ENCODE data around the gene PHF21A. TPM values are rescaled to one million over a fixed set of nuclear protein-coding genes. Genes with fewer than 3 reads are reported as not detected.
"Not testable (repeated sequence)": the region's sequence is repeated elsewhere in the genome, so short reads cannot be mapped to it uniquely, and the experiment has no call there.

Gene PHF21A
- total RNA-seq, 2 donors from 2014 or later, result 53.0 to 54.6 TPM

DNA sequence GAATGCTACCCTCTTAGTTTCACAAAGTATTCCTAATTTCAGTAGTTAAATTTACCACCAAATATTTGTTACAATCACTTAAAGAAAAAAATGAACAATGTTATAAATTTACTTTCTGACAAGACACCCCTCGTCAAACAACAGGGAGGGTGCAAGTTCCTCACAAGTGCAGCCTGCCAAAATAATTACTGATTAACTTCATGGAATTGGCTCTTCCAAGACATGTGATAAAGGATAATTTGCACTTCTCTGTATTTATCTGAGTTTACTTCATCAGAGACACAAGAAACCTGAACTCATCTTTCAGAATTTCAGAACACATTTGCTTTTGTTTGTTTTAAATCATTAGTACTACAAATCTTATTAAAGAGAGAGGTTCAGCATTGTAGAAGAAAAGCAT, 132.3 kb downstream of the PHF21A start:
- Mint-ChIP-seq H3K9me3 (no peaks in the 10 kb centered on the region), H3K36me3 (no peaks in the 10 kb centered on the region), H3K27ac (no peak overlapping the region)
- DNase-seq (ENCODE audit: low spot score in 2 of 2) (no peak), ATAC-seq (no peak)

DNA sequence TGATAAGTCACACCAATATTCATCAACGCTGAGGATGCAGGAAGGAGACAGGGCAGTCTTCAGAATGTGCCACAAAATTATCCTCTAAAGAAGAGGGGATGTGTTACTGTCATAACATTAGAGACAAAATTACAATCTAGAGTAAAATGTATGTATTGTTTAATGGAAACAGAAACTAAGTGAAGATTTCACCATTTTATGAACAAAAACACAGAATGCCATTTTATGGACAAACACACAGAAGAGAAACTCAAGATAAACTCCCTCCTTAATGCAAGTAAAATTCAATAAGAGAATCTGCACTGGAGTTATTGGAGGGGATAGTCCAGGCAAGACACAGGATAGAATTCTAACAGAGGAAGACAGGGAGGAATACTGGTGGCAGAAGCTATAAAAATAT, 136.0 kb downstream of the PHF21A start:
- no peaks in the 10 kb centered on the region for H3K9me3 Mint-ChIP-seq
- DNase-seq (ENCODE audit: low spot score in 2 of 2), result no peak
- ATAC-seq, result peak in 1 of 2 donors; percentile 43
- no peaks in the 10 kb centered on the region for H3K36me3 Mint-ChIP-seq
- no peak overlapping the region for H3K27ac Mint-ChIP-seq

DNA sequence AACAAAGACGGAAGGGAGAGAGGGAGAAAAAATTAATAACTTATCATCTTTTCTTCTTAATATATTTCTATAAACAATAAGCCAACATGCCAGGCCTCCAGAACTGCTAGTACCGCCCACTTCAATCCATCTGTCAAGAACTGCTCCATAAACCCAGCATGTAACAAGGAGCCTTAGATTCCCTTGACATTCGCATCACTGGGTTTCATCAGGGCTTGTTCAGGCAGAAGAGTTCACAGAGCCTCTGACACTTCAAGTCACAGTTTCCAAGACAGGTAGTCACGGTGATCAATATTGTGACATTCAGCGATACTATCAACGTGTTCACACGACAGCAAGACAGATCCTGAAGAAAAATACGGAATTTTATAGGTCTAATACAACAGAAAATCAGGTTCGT, 137.1 kb downstream of the PHF21A start:
- peak overlapping the region in 1 of 2 donors; percentile 7 for H3K27ac Mint-ChIP-seq
- H3K36me3 Mint-ChIP-seq, result no peaks in the 10 kb centered on the region
- ATAC-seq (no peak), DNase-seq (ENCODE audit: low spot score in 2 of 2) (no peak)
- H3K9me3 Mint-ChIP-seq, result no peaks in the 10 kb centered on the region

DNA sequence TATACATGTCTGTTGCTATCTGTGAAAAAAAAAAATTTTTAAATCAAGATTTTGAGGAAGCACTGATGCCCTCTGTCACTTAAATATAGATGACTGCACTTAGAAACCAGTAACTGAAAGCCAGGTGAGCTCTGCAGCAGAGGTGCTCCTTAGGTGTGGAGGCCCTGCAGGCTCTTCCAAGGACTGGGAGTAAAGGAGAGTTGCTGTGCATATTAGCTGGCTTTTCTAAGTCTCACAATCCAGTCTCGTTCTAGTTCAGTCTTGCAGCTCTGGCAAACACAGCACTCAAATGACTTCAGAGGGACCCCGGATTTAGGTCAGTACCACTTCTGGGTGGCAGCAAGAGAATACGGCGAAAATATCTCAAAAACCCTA, 137.8 kb downstream of the PHF21A start:
- no peaks in the 10 kb centered on the region for H3K9me3 Mint-ChIP-seq
- H3K27ac Mint-ChIP-seq, result no peak overlapping the region
- DNase-seq (ENCODE audit: low spot score in 2 of 2) (no peak), ATAC-seq (no peak)
- H3K36me3 Mint-ChIP-seq, result no peaks in the 10 kb centered on the region

DNA sequence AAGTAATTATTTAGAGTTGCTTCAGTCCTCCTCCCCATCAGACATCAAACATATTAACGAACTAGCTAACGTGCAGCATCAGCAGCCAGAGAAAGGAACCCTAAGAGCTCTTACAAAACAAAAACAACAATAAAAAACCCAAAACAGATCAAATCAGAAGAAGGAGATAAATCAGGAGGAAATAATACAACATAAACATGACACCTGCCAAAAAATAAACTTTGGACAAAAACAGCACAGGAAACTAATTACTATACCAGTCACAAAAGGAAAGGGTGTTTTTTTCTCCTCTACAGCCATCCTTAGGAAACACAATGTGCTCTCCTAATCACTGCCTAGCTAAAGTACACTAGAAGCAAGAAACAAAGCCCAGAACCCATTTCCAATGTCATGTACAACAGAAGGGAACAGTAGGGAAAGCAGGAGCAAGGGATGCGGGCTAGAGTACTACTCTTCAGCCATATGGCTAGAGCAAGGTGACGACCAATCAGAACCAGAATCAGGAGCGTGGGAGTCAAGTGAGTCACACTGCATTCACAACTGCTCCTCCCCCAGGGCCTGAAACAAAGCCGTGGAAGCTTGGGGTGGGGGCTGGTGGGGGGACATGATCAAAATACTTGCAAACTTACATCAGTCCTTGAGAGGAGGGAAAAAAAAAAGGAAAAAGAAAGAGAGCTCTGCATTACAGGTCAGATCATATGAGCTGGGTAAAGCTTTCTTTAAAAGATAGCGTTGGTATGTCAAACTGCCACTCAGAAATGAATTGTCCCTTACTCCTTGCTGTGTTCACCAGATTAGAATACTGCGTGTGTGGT, 138.4 kb downstream of the PHF21A start:
- no peaks in the 10 kb centered on the region for H3K9me3 Mint-ChIP-seq
- peak overlapping the region in 1 of 2 donors; percentile 7 for H3K27ac Mint-ChIP-seq
- H3K36me3 Mint-ChIP-seq, result no peaks in the 10 kb centered on the region
- ATAC-seq (peak; percentile 70 to 82), DNase-seq (ENCODE audit: low spot score in 2 of 2) (peak in 1 of 2 donors; percentile 18)

DNA sequence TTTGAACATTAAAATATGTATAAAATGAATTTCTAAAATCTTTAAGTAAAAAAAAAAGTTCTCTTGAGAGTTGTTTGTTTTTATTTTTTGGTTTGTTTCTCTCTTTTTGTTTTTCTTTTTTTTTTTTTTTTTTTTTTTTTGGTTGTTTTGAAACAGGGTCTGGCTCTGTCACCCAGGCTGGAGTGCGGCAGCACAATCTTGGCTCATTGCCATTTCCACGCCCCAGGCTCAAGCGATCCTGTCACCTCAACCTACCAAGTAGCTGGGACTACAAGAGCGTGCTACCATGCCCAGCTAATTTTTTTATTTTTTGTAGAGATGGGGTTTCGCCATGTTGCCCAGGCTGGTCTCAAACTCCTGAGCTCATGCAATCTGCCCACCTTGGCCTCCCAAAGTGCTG, 139.4 kb downstream of the PHF21A start:
- not testable (repeated sequence) for ATAC-seq; DNase-seq (ENCODE audit: low spot score in 2 of 2); H3K36me3 Mint-ChIP-seq

DNA sequence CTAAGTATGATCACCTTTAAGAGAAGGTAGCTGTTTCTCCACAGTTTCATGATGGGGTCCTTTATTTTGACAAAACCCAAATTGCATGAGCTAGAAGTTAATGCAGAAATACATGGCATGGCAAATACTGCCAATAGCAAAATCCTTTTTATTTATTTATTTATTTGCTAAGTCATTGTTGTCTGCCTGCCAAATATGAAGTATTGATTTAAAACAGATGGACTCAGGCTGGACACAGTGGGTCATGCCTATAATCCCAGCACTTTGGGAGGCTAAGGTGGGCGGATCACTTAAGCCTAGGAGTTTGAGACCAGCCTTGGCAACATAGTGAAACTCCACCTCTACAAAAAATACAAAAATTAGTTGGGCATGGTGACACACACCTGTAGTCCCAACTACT, 146.4 kb downstream of the PHF21A start:
- Mint-ChIP-seq H3K27ac (no peak overlapping the region), H3K9me3 (no peaks in the 10 kb centered on the region), H3K36me3 (no peaks in the 10 kb centered on the region)
- ATAC-seq, result no peak
- no peak for DNase-seq (ENCODE audit: low spot score in 2 of 2)

More for the DNA sequence above, 139.4 kb downstream of the PHF21A start:
- H3K9me3 Mint-ChIP-seq, H3K27ac Mint-ChIP-seq: not testable (repeated sequence)

DNA sequence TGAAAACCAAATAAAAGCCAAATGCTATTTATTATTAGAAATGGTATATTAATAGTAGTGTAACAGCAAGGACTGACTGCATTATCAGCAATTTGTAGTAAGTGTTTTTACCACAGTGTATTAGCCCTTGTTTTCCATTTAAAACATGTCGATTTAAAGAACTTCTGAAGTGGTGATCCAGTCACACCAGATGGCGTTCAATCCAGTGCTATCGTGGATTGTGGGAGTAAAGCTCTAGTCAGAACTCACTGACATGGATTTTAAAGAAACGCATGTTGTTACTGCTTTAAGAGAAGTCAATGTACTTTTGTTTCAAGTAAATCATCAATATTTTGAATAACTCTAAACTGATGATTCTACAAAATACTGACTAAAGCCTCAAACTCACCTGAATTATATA, 147.7 kb downstream of the PHF21A start:
- H3K9me3 Mint-ChIP-seq, result no peaks in the 10 kb centered on the region
- ATAC-seq, result no peak
- H3K36me3 Mint-ChIP-seq, result no peaks in the 10 kb centered on the region
- H3K27ac Mint-ChIP-seq, result no peak overlapping the region
- DNase-seq (ENCODE audit: low spot score in 2 of 2), result no peak

DNA sequence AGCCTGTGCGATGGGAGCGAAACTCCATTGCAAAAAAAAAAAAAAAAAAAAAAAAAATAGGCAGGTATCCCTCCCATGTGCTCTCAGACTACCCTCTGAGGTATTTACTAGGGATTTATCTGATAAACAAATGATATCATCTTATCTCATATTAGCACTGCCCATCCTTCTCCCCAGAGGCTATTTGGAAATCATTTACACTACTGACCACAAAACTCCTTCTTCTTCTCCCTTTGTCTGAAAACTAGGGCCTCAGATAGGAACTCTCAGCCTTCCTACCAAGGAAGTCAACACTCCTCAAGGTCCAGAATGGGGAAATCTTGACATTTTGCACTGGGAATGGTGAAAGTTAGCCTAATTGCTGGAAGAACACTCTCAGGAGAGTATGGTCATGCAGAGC, 152.4 kb downstream of the PHF21A start:
- DNase-seq (ENCODE audit: low spot score in 2 of 2), result no peak
- Mint-ChIP-seq H3K36me3 (no peaks in the 10 kb centered on the region), H3K9me3 (no peaks in the 10 kb centered on the region), H3K27ac (peak overlapping the region; percentile 20 to 45)
- ATAC-seq, result no peak

DNA sequence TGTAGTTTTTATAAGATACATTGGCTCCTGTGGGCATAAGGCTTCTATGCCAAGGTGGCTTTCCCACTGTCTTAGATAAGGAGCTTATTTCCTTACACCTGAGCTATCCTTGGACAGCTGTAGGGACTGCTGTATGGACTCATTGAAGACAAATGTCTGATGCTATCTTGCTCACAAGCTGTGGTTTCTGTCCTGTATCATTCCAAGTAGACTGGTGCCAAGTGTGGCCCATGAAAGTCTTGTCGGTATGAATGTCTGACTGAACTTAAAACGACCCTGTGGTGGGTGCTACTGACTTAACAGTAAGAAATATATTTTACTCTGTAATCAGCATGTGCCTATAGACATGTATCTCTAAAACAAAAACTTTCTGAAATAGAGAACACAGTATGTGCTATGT, 153.7 kb downstream of the PHF21A start:
- DNase-seq (ENCODE audit: low spot score in 2 of 2) (no peak), ATAC-seq (no peak)
- Mint-ChIP-seq H3K36me3 (no peaks in the 10 kb centered on the region), H3K27ac (no peak overlapping the region), H3K9me3 (no peaks in the 10 kb centered on the region)

DNA sequence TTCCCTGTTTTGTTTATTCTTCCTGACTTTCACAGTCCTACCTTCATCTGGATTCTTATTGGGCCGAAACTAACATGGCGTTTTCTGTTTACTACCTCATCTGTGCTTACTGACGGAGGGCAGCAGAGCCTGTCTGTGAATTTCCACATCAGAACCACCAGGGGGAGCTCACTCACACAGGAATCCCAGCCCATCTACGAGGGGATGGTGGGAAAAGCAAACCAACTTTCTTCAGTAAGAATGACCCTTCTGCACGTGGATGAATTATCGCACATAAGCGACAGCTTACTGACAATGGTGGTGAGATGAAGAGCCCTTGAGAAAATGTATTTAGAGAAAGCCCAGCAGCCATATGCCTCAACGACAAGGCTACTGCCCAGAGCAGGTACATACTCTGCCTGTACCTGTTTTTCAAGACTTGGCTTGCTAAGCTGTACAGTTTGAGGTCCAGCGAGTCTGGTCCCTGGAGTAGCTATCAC, 156.3 kb downstream of the PHF21A start:
- no peak overlapping the region for H3K27ac Mint-ChIP-seq
- peak; percentile 56 to 60 for DNase-seq (ENCODE audit: low spot score in 2 of 2)
- no peaks in the 10 kb centered on the region for H3K9me3 Mint-ChIP-seq
- H3K36me3 Mint-ChIP-seq, result no peaks in the 10 kb centered on the region
- peak; percentile 85 to 86 for ATAC-seq

DNA sequence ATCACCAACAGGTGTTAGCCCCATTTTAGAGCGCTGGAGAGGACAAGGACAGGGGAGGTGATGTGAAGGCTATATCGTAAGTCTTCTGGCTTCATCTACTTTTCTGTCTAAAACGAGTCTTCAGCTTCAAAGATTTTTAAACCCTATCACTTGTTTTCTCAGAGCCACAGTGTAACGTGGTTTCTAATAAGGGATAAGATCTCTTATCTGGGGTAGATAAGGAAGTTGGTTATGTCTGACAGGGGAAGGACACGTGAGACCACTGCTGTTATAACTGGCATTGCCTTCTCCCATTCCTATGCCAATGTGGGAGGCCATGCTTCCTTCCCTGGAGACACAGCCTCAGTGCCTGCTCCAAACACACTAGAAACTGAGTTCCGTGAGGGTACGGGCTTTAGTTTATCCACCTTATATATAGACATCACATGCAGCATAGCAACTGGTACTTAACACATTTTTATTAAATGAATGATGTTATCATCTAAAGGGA, 159.5 kb downstream of the PHF21A start:
- DNase-seq (ENCODE audit: low spot score in 2 of 2), result no peak
- Mint-ChIP-seq H3K36me3 (no peaks in the 10 kb centered on the region), H3K9me3 (no peaks in the 10 kb centered on the region), H3K27ac (no peak overlapping the region)
- ATAC-seq, result no peak

DNA sequence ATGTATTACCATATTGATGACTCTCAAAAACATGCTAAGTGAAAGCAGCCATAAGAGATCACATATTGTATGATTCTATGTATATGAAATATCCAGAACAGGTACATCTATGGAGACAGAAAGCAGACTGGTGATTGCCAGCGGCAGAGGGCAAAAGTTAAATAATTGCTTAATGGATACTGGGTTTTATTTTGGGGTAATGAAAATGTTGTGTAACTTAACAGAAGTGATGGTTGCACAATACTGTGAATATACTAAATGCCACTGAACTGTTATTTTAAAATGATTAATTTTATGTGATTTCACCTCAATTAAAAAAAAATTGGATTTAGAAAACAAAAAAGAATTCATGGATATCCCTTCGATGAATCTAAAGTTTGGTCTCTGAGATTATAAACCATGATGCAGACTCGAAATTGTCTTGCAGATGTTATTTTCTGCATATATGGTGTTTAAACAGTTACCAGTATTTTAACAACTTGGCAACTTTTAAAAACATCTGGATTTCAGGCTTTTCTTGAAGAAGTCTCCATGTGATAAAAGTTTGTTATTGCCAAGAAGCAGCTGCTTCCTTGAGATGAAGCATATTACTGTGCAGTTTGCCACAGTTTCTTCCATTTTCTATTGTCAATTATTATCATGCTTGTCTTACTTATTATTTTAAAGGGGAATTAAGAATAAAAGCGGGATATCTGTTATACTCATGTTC, 160.7 kb downstream of the PHF21A start:
- no peak for DNase-seq (ENCODE audit: low spot score in 2 of 2)
- Mint-ChIP-seq H3K27ac (no peak overlapping the region), H3K9me3 (no peaks in the 10 kb centered on the region), H3K36me3 (no peaks in the 10 kb centered on the region)
- ATAC-seq, result no peak

DNA sequence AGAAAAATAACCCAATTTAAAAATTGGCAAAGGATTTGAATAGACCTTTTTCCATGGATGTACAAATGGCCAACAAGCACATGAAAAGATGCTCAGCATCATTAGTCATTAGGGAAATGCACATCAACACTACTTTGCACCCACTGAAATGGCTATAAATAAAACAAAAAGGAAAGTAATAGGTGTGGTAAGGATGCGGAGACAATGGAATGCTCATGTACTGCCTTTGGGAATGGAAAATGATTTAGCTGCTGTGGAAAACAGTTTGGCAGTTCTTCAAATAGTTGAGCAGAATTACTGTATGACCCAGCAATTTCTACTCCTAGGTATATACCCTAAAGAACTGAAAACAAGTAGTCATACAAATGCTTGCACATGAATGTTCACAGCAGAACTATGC, 161.4 kb downstream of the PHF21A start:
- no peak for DNase-seq (ENCODE audit: low spot score in 2 of 2)
- H3K36me3 Mint-ChIP-seq, result no peaks in the 10 kb centered on the region

DNA sequence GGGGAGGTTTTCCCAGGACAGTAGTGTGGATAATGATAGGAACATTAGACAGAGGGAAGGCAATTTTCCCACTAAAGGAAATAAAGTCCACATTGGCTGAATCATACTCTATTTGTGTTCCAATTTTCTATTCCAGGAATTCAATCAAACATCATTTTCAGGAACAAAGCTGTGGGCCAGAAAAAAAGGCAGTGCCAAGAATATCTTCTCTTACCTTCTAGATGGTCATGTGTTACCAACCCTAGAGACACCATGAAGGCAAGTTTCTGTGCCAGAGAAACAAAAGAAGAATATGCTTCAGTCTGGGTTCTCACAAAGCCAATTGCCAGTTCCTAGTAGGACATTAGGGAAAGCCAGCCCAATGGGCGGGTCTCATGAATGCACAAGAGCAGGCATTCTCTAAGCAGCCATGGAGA, 171.3 kb downstream of the PHF21A start:
- Mint-ChIP-seq H3K9me3 (no peaks in the 10 kb centered on the region), H3K36me3 (no peaks in the 10 kb centered on the region), H3K27ac (no peak overlapping the region)
- ATAC-seq (no peak), DNase-seq (ENCODE audit: low spot score in 2 of 2) (no peak)

More for the DNA sequence above, 161.4 kb downstream of the PHF21A start:
- no peaks in the 10 kb centered on the region for H3K9me3 Mint-ChIP-seq
- no peak for ATAC-seq
- no peak overlapping the region for H3K27ac Mint-ChIP-seq

DNA sequence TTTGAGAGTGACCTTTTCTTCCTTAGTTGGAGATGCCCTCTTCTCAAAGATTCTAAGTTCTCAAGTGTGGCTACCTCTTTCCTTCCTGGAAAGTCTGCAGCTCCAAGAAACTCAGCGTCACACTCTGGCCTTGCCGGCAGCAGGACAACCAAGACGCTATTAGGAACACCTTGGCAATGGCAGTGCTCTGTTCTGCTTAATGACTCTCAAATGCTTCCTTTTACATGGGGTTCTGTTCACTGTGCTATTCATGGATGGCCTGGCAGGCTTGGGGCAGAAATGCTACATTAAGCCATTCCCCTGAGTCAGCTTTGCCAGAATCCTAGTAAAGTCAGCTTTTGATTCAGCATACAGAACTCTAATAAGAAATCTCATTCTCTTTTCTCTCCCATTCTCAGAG, 172.9 kb downstream of the PHF21A start:
- Mint-ChIP-seq H3K36me3 (no peaks in the 10 kb centered on the region), H3K27ac (no peak overlapping the region), H3K9me3 (no peaks in the 10 kb centered on the region)
- no peak for DNase-seq (ENCODE audit: low spot score in 2 of 2)
- ATAC-seq, result no peak

DNA sequence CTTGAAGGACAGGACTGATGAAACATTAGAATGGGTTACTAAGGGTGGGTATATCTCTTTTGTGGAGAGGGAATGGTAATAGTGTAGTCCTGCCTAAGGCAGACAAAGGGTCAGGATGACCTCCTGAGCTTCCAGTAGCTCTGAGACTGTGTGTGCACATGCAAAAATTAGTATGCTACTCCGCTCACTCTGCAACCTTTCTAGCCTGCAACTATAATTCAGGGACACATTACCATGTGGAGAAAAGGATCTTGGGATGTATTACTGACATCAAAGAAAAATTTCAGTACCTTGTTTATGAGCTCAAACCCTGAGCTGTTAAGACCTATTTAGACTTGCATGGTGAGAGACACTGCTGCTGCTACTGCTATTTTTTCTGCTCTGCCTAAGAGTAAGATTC, 173.4 kb downstream of the PHF21A start:
- Mint-ChIP-seq H3K9me3 (no peaks in the 10 kb centered on the region), H3K27ac (no peak overlapping the region), H3K36me3 (no peaks in the 10 kb centered on the region)
- no peak for ATAC-seq
- DNase-seq (ENCODE audit: low spot score in 2 of 2), result no peak
